Fibroblast of mammary gland (primary cell): ENCODE measurements around the gene CAPN8.

ENCODE experiments used
- DNase-seq: peaks from one replicate; pipeline ENCODE4 v3.0.0-alpha.2; 2010; ENCODE audit warnings: low read depth
- H3K4me3 ChIP-seq: 2 replicates; pipeline ENCODE4 v1.5.1; 2011; ENCODE audit warnings: low read depth, mild to moderate bottlenecking, low read length, moderate library complexity; ENCODE audit not compliant: control insufficient read depth
- TF ChIP-seq, protein P1 (sequence below): conservative IDR thresholded peaks from 2 replicates; pipeline ENCODE4 v1.5.1; 2011; ENCODE audit warnings: low read depth, low read length, inconsistent platforms; ENCODE audit not compliant: control insufficient read depth, insufficient read depth

The CAPN8 gene

GRCh38 chr1:223669003-223669795 lies 3.7 kb upstream of the CAPN8 start:
- no peak for DNase-seq
- no peak overlapping the region for H3K4me3 ChIP-seq
- TF ChIP-seq, protein P1, sequence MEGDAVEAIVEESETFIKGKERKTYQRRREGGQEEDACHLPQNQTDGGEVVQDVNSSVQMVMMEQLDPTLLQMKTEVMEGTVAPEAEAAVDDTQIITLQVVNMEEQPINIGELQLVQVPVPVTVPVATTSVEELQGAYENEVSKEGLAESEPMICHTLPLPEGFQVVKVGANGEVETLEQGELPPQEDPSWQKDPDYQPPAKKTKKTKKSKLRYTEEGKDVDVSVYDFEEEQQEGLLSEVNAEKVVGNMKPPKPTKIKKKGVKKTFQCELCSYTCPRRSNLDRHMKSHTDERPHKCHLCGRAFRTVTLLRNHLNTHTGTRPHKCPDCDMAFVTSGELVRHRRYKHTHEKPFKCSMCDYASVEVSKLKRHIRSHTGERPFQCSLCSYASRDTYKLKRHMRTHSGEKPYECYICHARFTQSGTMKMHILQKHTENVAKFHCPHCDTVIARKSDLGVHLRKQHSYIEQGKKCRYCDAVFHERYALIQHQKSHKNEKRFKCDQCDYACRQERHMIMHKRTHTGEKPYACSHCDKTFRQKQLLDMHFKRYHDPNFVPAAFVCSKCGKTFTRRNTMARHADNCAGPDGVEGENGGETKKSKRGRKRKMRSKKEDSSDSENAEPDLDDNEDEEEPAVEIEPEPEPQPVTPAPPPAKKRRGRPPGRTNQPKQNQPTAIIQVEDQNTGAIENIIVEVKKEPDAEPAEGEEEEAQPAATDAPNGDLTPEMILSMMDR, result no peak

DNA sequence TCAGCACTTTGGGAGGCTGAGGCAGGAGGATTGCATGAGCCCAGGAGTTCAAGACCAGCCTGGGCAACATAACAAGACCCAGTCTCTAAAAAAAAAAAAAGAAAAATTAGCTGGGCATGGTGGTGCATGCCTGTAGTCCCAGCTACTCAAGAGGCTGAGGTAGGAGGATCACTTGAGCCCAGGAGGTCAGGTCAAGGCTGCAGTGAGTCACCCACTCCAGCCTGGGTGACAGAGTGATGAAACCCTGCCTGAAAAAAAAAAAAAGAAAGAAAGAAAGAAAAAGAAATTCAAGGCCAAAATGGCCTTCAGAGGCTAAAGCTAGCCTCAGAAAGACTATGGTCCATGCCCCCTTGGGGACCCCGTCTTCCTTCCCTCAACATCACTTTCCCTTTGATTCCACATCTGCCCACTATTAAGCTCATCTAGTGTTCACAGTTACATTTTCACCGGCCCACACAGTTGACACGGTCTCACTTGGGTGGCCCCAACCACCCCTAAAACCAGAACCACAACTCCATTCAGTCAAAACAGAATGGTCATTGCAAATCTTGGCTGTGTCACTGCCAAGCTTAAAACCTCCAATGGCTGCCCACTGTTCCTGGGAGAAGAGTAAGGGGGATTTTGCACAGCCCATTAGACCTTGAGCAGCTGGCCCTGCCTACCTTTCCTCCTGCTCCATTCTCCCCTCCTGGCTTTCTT lies 2.1 kb upstream of the CAPN8 start:
- TF ChIP-seq, protein P1, result no peak
- no peak overlapping the region for H3K4me3 ChIP-seq
- peak; percentile 33 for DNase-seq

DNA sequence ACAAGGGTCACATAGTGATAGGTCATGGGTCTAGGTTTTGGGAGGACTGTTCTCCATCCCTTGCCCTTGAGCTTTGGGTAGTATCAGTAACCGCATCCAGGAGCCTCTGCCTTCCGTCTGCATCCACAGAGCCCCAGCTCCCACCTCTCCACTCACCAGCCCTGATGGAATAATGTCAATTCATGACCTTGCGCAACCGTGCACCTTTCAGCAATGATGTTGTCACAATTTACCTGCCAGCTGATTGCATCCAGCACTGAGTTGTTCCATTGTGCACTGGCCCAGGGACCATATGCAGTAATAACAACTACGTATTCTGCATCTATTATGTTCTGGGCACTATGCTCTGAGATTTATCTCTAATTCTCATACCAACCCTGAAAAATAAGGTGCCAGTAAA lies 1.4 kb downstream of the CAPN8 start:
- no peak for DNase-seq
- TF ChIP-seq, protein P1, result no peak
- H3K4me3 ChIP-seq, result no peak overlapping the region

DNA sequence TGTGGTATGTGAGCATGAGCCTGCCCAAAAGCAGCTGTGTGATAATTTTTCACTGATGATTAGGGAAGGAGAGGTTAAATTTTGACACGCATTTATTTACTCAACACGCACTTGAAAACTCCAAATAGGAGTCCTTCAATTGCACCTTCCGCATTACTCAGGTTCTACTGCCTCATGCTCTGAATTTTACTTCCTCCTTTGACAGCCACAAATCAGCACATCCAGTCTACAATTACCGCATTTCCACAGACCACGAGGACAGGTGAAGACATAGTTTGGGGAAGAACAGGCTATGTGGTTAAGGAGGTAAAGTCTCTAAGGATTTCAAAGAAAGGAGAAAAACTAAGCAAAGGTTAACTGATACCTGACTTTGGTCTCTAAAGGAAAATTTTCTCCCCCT lies 2.6 kb downstream of the CAPN8 start:
- DNase-seq, result no peak
- H3K4me3 ChIP-seq, result no peak overlapping the region
- TF ChIP-seq, protein P1, result no peak

DNA sequence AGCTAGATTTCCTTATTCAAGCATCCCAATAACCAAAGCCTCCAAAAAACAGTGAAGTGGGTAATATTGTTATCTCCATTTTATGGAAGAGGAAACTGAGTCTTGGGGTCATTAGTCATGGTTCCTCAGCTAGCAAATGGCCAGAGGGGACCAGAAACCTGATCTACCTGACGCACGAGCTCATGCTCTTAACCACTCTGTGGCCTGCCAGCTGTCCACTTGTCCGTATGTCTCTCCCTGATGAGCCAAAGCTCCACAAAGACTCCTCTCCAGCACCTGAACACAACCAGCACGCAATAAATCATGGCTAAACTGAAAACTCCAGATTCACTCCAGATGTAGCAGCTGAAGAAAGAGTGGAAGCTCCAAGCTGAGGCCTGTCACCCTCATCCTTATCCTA lies 5.8 kb downstream of the CAPN8 start:
- TF ChIP-seq, protein P1, result no peak
- H3K4me3 ChIP-seq, result no peak overlapping the region
- no peak for DNase-seq

DNA sequence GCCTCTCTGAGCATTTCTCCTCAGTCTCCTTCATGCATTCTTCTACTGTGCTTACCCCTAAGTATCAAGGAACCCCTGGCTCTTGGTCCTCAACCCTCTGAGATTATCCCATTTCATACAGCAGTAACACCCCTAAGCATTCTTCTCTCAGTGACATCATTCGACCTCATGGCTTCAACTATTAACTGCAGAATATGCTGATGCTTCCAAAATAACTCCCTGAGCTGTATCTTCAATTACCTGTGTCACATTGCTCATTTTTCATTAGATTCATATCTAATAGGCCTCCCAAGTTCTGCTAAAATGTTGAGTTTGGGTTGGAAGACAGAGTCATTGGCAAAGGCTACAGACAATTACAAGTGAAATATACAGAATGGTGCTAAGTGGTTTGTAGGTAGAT lies 7.5 kb downstream of the CAPN8 start:
- TF ChIP-seq, protein P1, result no peak
- no peak for DNase-seq
- H3K4me3 ChIP-seq, result no peak overlapping the region
